ENCODE results near the gene LETMD1.
A peak's percentile ranks its signal among the peaks of the same experiment; 100 is the strongest.

LETMD1 gene

DNA sequence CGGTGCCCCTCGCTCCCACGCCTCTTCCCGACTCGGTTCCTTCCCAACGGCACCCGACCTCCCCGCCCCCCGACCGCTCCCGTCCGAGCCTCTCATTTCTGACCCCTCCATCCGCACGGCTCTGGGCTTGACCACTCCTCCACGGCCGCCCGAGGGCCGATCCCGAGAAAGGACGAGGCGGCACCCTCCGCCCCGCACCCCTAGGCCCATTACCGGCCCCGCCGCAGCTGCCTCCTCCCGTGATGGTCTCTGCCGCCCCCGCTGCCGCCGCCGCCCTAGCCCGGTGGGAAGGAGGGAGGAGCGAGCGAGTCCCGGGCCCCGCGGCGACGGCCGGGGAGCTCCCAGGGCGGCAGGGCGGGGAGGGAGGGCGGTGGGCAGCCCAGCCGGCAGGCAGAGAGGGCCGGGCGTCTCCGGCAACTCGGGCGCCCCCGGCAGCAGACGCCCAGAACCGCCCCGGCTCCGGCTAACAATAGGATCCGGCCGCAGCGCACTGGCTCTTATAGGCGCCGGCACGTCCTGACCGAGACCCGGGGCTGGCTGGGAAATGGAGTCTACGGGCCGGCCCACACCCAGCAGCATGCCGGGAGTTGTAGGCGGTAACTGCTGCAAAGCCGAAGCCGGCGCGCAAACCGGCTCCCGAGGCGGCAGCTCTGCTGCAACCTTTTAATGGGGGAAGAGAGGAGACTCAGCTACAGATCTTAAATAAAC is 35.2 kb downstream of the LETMD1 start, which contains the start of gene CSRNP2:
Gene CSRNP2 (minus strand): TSS at position 471 of the 708 bp plus-strand sequence. CDS start 7,035 bp downstream, outside the sequence.
- TF ChIP-seq, protein P1, sequence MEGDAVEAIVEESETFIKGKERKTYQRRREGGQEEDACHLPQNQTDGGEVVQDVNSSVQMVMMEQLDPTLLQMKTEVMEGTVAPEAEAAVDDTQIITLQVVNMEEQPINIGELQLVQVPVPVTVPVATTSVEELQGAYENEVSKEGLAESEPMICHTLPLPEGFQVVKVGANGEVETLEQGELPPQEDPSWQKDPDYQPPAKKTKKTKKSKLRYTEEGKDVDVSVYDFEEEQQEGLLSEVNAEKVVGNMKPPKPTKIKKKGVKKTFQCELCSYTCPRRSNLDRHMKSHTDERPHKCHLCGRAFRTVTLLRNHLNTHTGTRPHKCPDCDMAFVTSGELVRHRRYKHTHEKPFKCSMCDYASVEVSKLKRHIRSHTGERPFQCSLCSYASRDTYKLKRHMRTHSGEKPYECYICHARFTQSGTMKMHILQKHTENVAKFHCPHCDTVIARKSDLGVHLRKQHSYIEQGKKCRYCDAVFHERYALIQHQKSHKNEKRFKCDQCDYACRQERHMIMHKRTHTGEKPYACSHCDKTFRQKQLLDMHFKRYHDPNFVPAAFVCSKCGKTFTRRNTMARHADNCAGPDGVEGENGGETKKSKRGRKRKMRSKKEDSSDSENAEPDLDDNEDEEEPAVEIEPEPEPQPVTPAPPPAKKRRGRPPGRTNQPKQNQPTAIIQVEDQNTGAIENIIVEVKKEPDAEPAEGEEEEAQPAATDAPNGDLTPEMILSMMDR (conservative IDR thresholded peaks at IDR 0.05; ENCODE audit: low read length), result no peak
- DNase-seq (ENCODE audit: low read depth), result peak; percentile 95
- peak within 1 kb of the TSS; percentile 70 for H3K4me3 ChIP-seq (ENCODE audit: low read length)

DNA sequence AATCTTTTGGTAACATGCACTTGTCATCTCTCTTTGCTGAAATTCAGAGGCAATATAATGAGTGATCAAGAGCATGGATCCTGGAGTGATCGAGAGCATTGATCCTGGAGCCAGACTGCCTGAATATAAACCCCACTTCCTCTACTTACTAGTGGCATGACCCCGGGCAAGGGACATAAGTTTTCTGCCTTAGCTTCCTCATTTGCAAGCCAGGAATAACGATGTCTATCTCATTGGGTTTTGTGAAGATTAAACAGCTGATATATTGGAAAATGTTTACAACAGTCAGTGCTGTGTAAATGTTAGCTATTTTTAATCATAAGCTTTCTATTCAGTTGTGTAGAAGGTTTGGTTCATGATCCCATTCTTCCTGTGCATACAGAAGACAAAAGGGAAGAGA is 37.6 kb downstream of the LETMD1 start:
- TF ChIP-seq, protein P1 (conservative IDR thresholded peaks at IDR 0.05; ENCODE audit: low read length), result no peak
- no peak for DNase-seq (ENCODE audit: low read depth)
- H3K4me3 ChIP-seq (ENCODE audit: low read length), result no peak overlapping the region

DNA sequence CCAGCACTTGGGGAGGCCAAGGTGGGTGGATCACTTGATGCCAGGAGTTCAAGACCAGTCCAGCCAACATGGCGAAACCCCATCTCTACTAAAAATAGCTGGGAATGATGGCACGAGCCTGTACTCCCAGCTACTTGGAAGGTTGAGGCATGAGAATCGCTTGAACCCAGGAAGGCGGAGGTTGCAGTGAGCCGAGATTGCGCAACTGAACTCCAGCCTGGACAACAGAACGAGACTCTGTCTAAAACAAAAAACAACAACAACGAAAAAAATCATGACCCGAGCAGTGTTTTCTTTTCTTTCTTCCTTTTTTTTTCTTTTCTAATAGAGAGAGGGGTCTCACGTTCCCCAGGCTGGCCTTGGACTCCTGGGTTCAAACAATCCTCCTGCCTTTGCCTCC is 38.8 kb downstream of the LETMD1 start:
- no peak overlapping the region for H3K4me3 ChIP-seq (ENCODE audit: low read length)
- TF ChIP-seq, protein P1 (conservative IDR thresholded peaks at IDR 0.05; ENCODE audit: low read length), result no peak
- DNase-seq (ENCODE audit: low read depth), result no peak

DNA sequence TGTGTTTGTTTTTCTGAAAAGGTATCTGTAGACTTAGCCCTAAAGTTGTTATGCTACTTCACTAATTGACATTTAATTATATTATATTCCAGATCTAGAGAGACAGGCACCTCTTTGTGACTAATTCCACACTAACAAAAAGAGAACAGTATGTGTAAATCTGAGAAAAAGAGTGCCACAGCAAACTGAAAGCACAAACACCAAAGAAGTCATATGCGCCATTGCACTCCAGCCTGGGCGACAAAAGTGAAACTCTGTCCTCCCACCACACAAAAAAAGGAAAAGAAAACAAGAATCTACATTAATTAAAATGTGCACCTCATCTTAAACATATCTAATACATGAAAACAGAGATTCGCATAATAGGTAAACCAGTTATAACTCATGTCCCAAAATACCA is 39.7 kb downstream of the LETMD1 start:
- TF ChIP-seq, protein P1 (conservative IDR thresholded peaks at IDR 0.05; ENCODE audit: low read length), result no peak
- no peak overlapping the region for H3K4me3 ChIP-seq (ENCODE audit: low read length)
- no peak for DNase-seq (ENCODE audit: low read depth)

DNA sequence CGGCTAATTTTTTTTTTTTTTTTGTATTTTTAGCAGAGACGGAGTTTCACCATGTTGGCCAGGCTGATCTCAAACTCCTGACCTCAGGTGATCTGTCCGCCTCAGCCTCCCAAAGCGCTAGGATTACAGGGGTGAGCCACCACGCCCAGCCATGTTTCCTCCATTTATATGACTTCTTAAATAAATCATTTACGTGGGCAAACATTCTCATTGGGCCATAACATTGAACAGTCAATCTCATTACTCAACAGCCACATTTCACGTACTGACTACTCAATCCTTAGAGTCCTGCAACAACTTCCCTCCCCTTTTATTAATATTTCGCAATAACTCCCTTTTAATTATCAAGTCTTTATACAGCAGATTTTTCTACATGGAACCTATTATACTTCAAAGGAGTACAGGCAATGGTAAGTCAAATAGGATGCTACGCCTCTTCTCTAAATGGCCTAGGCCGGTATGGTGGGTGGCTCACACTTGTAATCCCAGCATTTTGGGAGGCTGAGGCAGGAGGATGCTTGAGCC is 42.6 kb downstream of the LETMD1 start:
- TF ChIP-seq, protein P1 (conservative IDR thresholded peaks at IDR 0.05; ENCODE audit: low read length), result no peak
- no peak for DNase-seq (ENCODE audit: low read depth)
- H3K4me3 ChIP-seq (ENCODE audit: low read length), result no peak overlapping the region

DNA sequence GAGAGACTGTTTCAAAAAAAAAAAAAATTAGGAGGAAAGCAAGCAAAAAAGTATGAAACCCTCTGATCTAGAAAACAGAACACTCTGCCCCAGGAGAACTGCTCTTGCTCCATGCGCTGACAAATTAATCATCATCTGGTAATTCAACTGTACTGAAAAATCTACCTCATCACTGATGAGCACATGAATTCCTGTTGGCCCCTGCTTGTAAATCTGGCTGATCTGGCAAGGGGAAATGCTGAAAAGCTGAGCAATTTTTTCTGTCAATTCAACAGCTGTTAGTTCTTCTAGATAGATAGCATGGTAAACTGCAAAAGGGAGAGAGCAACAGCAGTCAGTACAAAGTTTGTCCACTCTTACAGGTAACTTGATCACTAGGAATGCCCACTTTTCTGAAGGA is 50.5 kb downstream of the LETMD1 start:
- TF ChIP-seq, protein P1 (conservative IDR thresholded peaks at IDR 0.05; ENCODE audit: low read length), result no peak
- DNase-seq (ENCODE audit: low read depth), result no peak
- H3K4me3 ChIP-seq (ENCODE audit: low read length), result no peak overlapping the region

DNA sequence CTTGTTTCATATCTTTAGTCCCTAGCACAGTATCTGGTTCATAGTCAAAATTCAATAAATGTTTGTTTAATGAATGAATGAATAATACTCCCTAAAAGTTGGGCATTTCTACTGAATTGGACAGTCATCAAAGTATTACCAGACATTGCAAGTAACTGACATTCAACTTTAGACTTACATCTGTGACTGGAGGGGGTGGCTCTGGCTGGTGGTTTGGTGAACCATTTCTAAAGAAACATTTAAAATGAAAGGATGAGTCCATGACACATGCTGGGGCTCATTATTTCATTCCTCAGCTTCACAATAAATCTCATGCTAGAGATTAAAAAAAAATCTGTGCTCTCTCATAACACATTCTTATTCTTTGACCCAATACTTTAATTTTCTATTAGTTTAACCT is 55.9 kb downstream of the LETMD1 start:
- no peak for DNase-seq (ENCODE audit: low read depth)
- TF ChIP-seq, protein P1 (conservative IDR thresholded peaks at IDR 0.05; ENCODE audit: low read length), result no peak
- H3K4me3 ChIP-seq (ENCODE audit: low read length), result no peak overlapping the region
